ENCODE data around the gene ARSB. TPM values are rescaled to one million over a fixed set of nuclear protein-coding genes. Genes with fewer than 3 reads are reported as not detected.

Gene ARSB
- total RNA-seq, 1 donor from 2014 or later = 30.2 TPM

- DNase-seq (ENCODE audit: low read depth) (no peak), FAIRE-seq (no peak)
- peaks cover 41% of the 10 kb centered on the region for H3K4me1 Mint-ChIP-seq (ENCODE audit: low read depth, unreplicated experiment)
- H3K9me3 Mint-ChIP-seq (ENCODE audit: unreplicated experiment) = no peaks in the 10 kb centered on the region
- Histone ChIP-seq H3K9me3 (ENCODE audit: insufficient read depth, low read depth, low read length) (no peaks in the 10 kb centered on the region), H3K27me3 (ENCODE audit: insufficient read depth, low read length) (peaks cover 34% of the 10 kb centered on the region), H3K9ac (ENCODE audit: low read length) (no peak overlapping the region), H2AFZ (ENCODE audit: low read depth, low read length) (no peak overlapping the region), H3K4me2 (ENCODE audit: low read length) (peak overlapping the region; percentile 13), H3K27ac (ENCODE audit: low read depth, low read length) (no peak overlapping the region), H3K36me3 (ENCODE audit: insufficient read depth, low read length) (no peaks in the 10 kb centered on the region), H3K79me2 (ENCODE audit: insufficient read depth, low read length) (no peaks in the 10 kb centered on the region), H3K4me1 (ENCODE audit: insufficient read depth, low read length) (peaks cover 14% of the 10 kb centered on the region), H4K20me1 (ENCODE audit: insufficient read depth, low read length) (no peaks in the 10 kb centered on the region), H3K4me3 (ENCODE audit: insufficient read depth, low read depth, low read length) (no peak overlapping the region)
- H3K4me3 Mint-ChIP-seq (ENCODE audit: unreplicated experiment) = no peak overlapping the region
- peak overlapping the region; percentile 68 for H3K27ac Mint-ChIP-seq (ENCODE audit: unreplicated experiment)
- peaks cover 2% of the 10 kb centered on the region for H3K36me3 Mint-ChIP-seq (ENCODE audit: low read depth, unreplicated experiment)
- H3K27me3 Mint-ChIP-seq (ENCODE audit: low read depth, unreplicated experiment) = peaks cover 8% of the 10 kb centered on the region
- TF ChIP-seq EZH2 (IDR thresholded peaks at IDR 0.05; ENCODE audit: insufficient read depth, low read length) = no peak
- no peak for TF ChIP-seq CTCF (IDR thresholded peaks at IDR 0.05; ENCODE audit: insufficient read depth, low read depth, low read length)
Measured at GRCh38 chr5:78756858-78757257, 228.3 kb downstream of the ARSB start.

GRCh38 chr5:78755822-78756429, 229.2 kb downstream of the ARSB start:
- DNase-seq (ENCODE audit: low read depth) = no peak
- H2AFZ ChIP-seq (ENCODE audit: low read depth, low read length) = no peak overlapping the region
- no peaks in the 10 kb centered on the region for H3K36me3 ChIP-seq (ENCODE audit: insufficient read depth, low read length)
- H3K4me1 Mint-ChIP-seq (ENCODE audit: low read depth, unreplicated experiment) = peaks cover 41% of the 10 kb centered on the region
- FAIRE-seq = no peak
- H3K27ac ChIP-seq (ENCODE audit: low read depth, low read length) = no peak overlapping the region
- H3K9me3 ChIP-seq (ENCODE audit: insufficient read depth, low read depth, low read length) = no peaks in the 10 kb centered on the region
- no peaks in the 10 kb centered on the region for H3K79me2 ChIP-seq (ENCODE audit: insufficient read depth, low read length)
- no peak for TF ChIP-seq CTCF (IDR thresholded peaks at IDR 0.05; ENCODE audit: insufficient read depth, low read depth, low read length)
- no peak for TF ChIP-seq EZH2 (IDR thresholded peaks at IDR 0.05; ENCODE audit: insufficient read depth, low read length)
- no peak overlapping the region for H3K4me2 ChIP-seq (ENCODE audit: low read length)
- no peak overlapping the region for H3K9ac ChIP-seq (ENCODE audit: low read length)
- peaks cover 14% of the 10 kb centered on the region for H3K4me1 ChIP-seq (ENCODE audit: insufficient read depth, low read length)
- H3K27me3 ChIP-seq (ENCODE audit: insufficient read depth, low read length) = peaks cover 30% of the 10 kb centered on the region
- H3K27ac Mint-ChIP-seq (ENCODE audit: unreplicated experiment) = no peak overlapping the region
- H3K9me3 Mint-ChIP-seq (ENCODE audit: unreplicated experiment) = no peaks in the 10 kb centered on the region
- H3K27me3 Mint-ChIP-seq (ENCODE audit: low read depth, unreplicated experiment) = peaks cover 6% of the 10 kb centered on the region
- H4K20me1 ChIP-seq (ENCODE audit: insufficient read depth, low read length) = no peaks in the 10 kb centered on the region
- H3K36me3 Mint-ChIP-seq (ENCODE audit: low read depth, unreplicated experiment) = peaks cover 2% of the 10 kb centered on the region
- H3K4me3 ChIP-seq (ENCODE audit: insufficient read depth, low read depth, low read length) = no peak overlapping the region
- no peak overlapping the region for H3K4me3 Mint-ChIP-seq (ENCODE audit: unreplicated experiment)

- H3K4me1 Mint-ChIP-seq (ENCODE audit: low read depth, unreplicated experiment) = peaks cover 41% of the 10 kb centered on the region
- Histone ChIP-seq H3K27ac (ENCODE audit: low read depth, low read length) (no peak overlapping the region), H3K27me3 (ENCODE audit: insufficient read depth, low read length) (peaks cover 18% of the 10 kb centered on the region), H3K4me1 (ENCODE audit: insufficient read depth, low read length) (peaks cover 14% of the 10 kb centered on the region), H3K36me3 (ENCODE audit: insufficient read depth, low read length) (no peaks in the 10 kb centered on the region), H3K4me2 (ENCODE audit: low read length) (no peak overlapping the region), H3K9ac (ENCODE audit: low read length) (no peak overlapping the region), H3K79me2 (ENCODE audit: insufficient read depth, low read length) (no peaks in the 10 kb centered on the region), H2AFZ (ENCODE audit: low read depth, low read length) (no peak overlapping the region), H3K4me3 (ENCODE audit: insufficient read depth, low read depth, low read length) (no peak overlapping the region), H4K20me1 (ENCODE audit: insufficient read depth, low read length) (no peaks in the 10 kb centered on the region), H3K9me3 (ENCODE audit: insufficient read depth, low read depth, low read length) (no peaks in the 10 kb centered on the region)
- H3K27ac Mint-ChIP-seq (ENCODE audit: unreplicated experiment) = no peak overlapping the region
- no peaks in the 10 kb centered on the region for H3K27me3 Mint-ChIP-seq (ENCODE audit: low read depth, unreplicated experiment)
- DNase-seq (ENCODE audit: low read depth) = no peak
- no peaks in the 10 kb centered on the region for H3K36me3 Mint-ChIP-seq (ENCODE audit: low read depth, unreplicated experiment)
- no peaks in the 10 kb centered on the region for H3K9me3 Mint-ChIP-seq (ENCODE audit: unreplicated experiment)
- no peak for TF ChIP-seq CTCF (IDR thresholded peaks at IDR 0.05; ENCODE audit: insufficient read depth, low read depth, low read length)
- no peak for TF ChIP-seq EZH2 (IDR thresholded peaks at IDR 0.05; ENCODE audit: insufficient read depth, low read length)
- FAIRE-seq = no peak
- H3K4me3 Mint-ChIP-seq (ENCODE audit: unreplicated experiment) = no peak overlapping the region
Measured at GRCh38 chr5:78754655-78755054, 230.5 kb downstream of the ARSB start.

Data from astrocyte (in vitro differentiated cells and primary cell).